K562 (cell line): ENCODE results near the gene PDE4D. TPM values are rescaled to one million over a fixed set of nuclear protein-coding genes. Genes with fewer than 3 reads are reported as not detected.

ENCODE experiments used
- ATAC-seq: fragments of 200-7000 bp; cut with Tn5 transposase; 3 replicates; pipeline ENCODE4 v1.9.1; 2020; ENCODE audit warnings: moderate library complexity
- BruUV-seq: library from RNA; stranded (reverse); fragments of 400-500 nt; replicated peaks from 2 replicates; lab custom pipeline; 2021; lab: Mats Ljungman, UMichigan
- CTCF ChIA-PET: fragments of 300-600 bp; formaldehyde crosslinking; extraction: SDS; loops from one replicate; lab custom pipeline; 2021; ENCODE audit warnings: low intra/inter-chr PET ratio; lab: Yijun Ruan, JAX
- POLR2A ChIA-PET: fragments of 300-600, 350-650 bp; sonication (Branson Sonifier 250); formaldehyde crosslinking; extraction: SDS; loops from one replicate; lab custom pipeline; 2021; ENCODE audit warnings: antibody characterized with exemption, inconsistent platforms; lab: Yijun Ruan, JAX
- DNase-seq, 4 experiments: peaks; one replicate each; pipeline versions ENCODE4 v3.0.0 to v3.0.0-alpha.2; 2011 to 2018; ENCODE audit warnings: low spot score in 3 of 4, mixed read lengths in 3 of 4; ENCODE audit errors: extremely low read depth in 1 of 4
- FAIRE-seq: peaks from 2 replicates; lab custom pipeline; 2011; peaks lifted over from hg19 to GRCh38; lab: Jason Lieb, UNC
- H2AFZ ChIP-seq: 2 replicates; pipeline ENCODE4 v1.6.0; 2011; ENCODE audit warnings: low read depth, low read length, control low read depth, inconsistent platforms
- H3K27ac ChIP-seq: fragments of 200-600 bp; 3 replicates; pipeline ENCODE4 v1.8.0; 2011; ENCODE audit warnings: low read depth, mild to moderate bottlenecking, control low read depth, inconsistent platforms, low read length, moderate library complexity, mixed read lengths; ENCODE audit errors: extremely low read depth
- H3K27me3 ChIP-seq, 2 experiments: fragments of 300-600 bp in 1 of 2; 2 replicates in 1 of 2; 3 replicates in 1 of 2; pipeline versions ENCODE4 v1.6.0 to v1.8.0; 2011; ENCODE audit warnings: inconsistent platforms in 2 of 2, low read length in 2 of 2, mild to moderate bottlenecking in 1 of 2, mixed read lengths in 1 of 2, moderate library complexity in 1 of 2; ENCODE audit not compliant: control insufficient read depth in 2 of 2, insufficient read depth in 2 of 2
- H3K36me3 ChIP-seq: fragments of 300-600 bp; 3 replicates; pipeline ENCODE4 v1.8.0; 2011; ENCODE audit warnings: mild to moderate bottlenecking, low read length, inconsistent platforms; ENCODE audit not compliant: control insufficient read depth, insufficient read depth
- H3K4me1 ChIP-seq, 2 experiments: fragments of 200-600 bp in 1 of 2; replicated peaks in 1 of 2; 2 replicates in 1 of 2; 3 replicates in 1 of 2; pipeline versions ENCODE4 v1.5.1 to v1.8.0; 2011; ENCODE audit warnings: inconsistent platforms in 2 of 2, low read length in 2 of 2, mild to moderate bottlenecking in 1 of 2, mixed read lengths in 1 of 2, moderate library complexity in 1 of 2; ENCODE audit not compliant: control insufficient read depth in 2 of 2, insufficient read depth in 2 of 2
- H3K4me2 ChIP-seq: 2 replicates; pipeline ENCODE4 v1.6.1; 2011; ENCODE audit warnings: low read length, control low read depth, inconsistent platforms, mixed read lengths; ENCODE audit not compliant: insufficient read depth
- H3K4me3 ChIP-seq: fragments of 200-600 bp; sonication (generic), shearing (Covaris generic); 2 replicates; pipeline ENCODE4 v1.5.1; 2016; ENCODE audit warnings: control low read depth, inconsistent platforms
- H3K79me2 ChIP-seq: fragments of 200-600 bp; 3 replicates; pipeline ENCODE4 v1.8.0; 2011; ENCODE audit warnings: low read length, inconsistent platforms; ENCODE audit not compliant: control insufficient read depth, insufficient read depth
- H3K9ac ChIP-seq, 2 experiments: 2 replicates each; pipeline versions ENCODE4 v1.6.0 to v1.6.1; 2011; ENCODE audit warnings: low read depth in 2 of 2, low read length in 2 of 2, control low read depth in 1 of 2, inconsistent platforms in 1 of 2, mild to moderate bottlenecking in 1 of 2, mixed read lengths in 1 of 2; ENCODE audit not compliant: insufficient read depth in 1 of 2
- H3K9me1 ChIP-seq: one replicate; pipeline ENCODE4 v1.6.0; 2011; ENCODE audit warnings: inconsistent platforms, mild to moderate bottlenecking, low read length, moderate library complexity; ENCODE audit not compliant: control insufficient read depth, insufficient read depth
- H3K9me3 ChIP-seq: replicated peaks from 2 replicates; pipeline ENCODE4 v1.5.1; 2011; ENCODE audit warnings: low read depth, low read length, inconsistent platforms; ENCODE audit not compliant: control insufficient read depth, insufficient read depth
- H4K20me1 ChIP-seq: replicated peaks from 2 replicates; pipeline ENCODE4 v1.6.1; 2011; ENCODE audit warnings: low read length, inconsistent platforms, mixed read lengths; ENCODE audit not compliant: control insufficient read depth, insufficient read depth
- ARID3B ChIP-seq: fragments of 250-450 bp; sonication (Bioruptor Pico); IDR thresholded peaks from 2 replicates; pipeline ENCODE4 v1.4.0; 2020; ENCODE audit warnings: borderline replicate concordance
- CBFA2T2 ChIP-seq: fragments of 450-650 bp; conservative IDR thresholded peaks from 2 replicates; pipeline ENCODE4 v1.6.1; 2017; ENCODE audit warnings: mild to moderate bottlenecking
- HMGN3 ChIP-seq: IDR thresholded peaks from 2 replicates; pipeline ENCODE4 v1.6.1; 2011; ENCODE audit warnings: borderline replicate concordance, low read depth, mild to moderate bottlenecking, mixed read lengths, low read length; ENCODE audit not compliant: insufficient read length; ENCODE audit errors: extremely low read depth
- KAT2B ChIP-seq: IDR thresholded peaks from one replicate; pipeline ENCODE4 v1.6.1; 2012; ENCODE audit warnings: low read depth, mild to moderate bottlenecking, control low read depth, inconsistent platforms, low read length, moderate library complexity
- KDM2B ChIP-seq: fragments of 250-450 bp; sonication (Bioruptor Pico); IDR thresholded peaks from 2 replicates; pipeline ENCODE4 v1.8.0; 2021; ENCODE audit warnings: mild to moderate bottlenecking, moderate library complexity
- LCOR ChIP-seq: sonication (generic); formaldehyde crosslinking; IDR thresholded peaks from 2 replicates; pipeline ENCODE4 v1.8.0; 2022; ENCODE audit warnings: mild to moderate bottlenecking, missing genetic modification reagents
- MECOM ChIP-seq: fragments of 250-450 bp; sonication (Bioruptor Pico); IDR thresholded peaks from 2 replicates; pipeline ENCODE4 v1.8.0; 2022; ENCODE audit warnings: inconsistent platforms
- MEF2D ChIP-seq: conservative IDR thresholded peaks from 2 replicates; pipeline ENCODE4 v1.6.1; 2016; ENCODE audit warnings: low read depth, missing genetic modification characterization, missing compliant biosample characterization
- MTA2 ChIP-seq: fragments of 450-650 bp; IDR thresholded peaks from 2 replicates; pipeline ENCODE4 v1.6.1; 2016; ENCODE audit warnings: low read depth
- PATZ1 ChIP-seq: fragments of 250-450 bp; sonication (Bioruptor Pico); IDR thresholded peaks from 2 replicates; pipeline ENCODE4 v1.5.0; 2020; ENCODE audit warnings: mild to moderate bottlenecking, borderline replicate concordance
- PTBP1 ChIP-seq: fragments of 200-400 bp; formaldehyde crosslinking; IDR thresholded peaks from 2 replicates; pipeline ENCODE4 v1.6.1; 2017; ENCODE audit warnings: low read depth, low read length
- RFX7 ChIP-seq: fragments of 250-450 bp; sonication (Bioruptor Pico); IDR thresholded peaks from 2 replicates; pipeline ENCODE4 v1.5.1; 2021; ENCODE audit warnings: mild to moderate bottlenecking
- TARDBP ChIP-seq: fragments of 450-650 bp; IDR thresholded peaks from 2 replicates; pipeline ENCODE4 v1.6.1; 2016
- ZBTB34 ChIP-seq: fragments of 250-450 bp; sonication (Bioruptor Pico); IDR thresholded peaks from 2 replicates; pipeline ENCODE4 v1.8.0; 2021; ENCODE audit warnings: mild to moderate bottlenecking, moderate library complexity
- ZNF232 ChIP-seq: sonication (generic); formaldehyde crosslinking; IDR thresholded peaks from 2 replicates; pipeline ENCODE4 v1.8.0; 2022; ENCODE audit warnings: mild to moderate bottlenecking, missing genetic modification reagents
- ZNF551 ChIP-seq: fragments of 250-450 bp; sonication (Bioruptor Pico); IDR thresholded peaks from 2 replicates; pipeline ENCODE4 v1.5.0; 2021; ENCODE audit warnings: mild to moderate bottlenecking, moderate library complexity
- ZNF780A ChIP-seq: fragments of 250-450 bp; sonication (Bioruptor Pico); IDR thresholded peaks from 2 replicates; pipeline ENCODE4 v1.5.0; 2021; ENCODE audit warnings: mild to moderate bottlenecking
- WGBS: fragments of 100-300 bp; shearing (Covaris generic); methylation state at CpG from one replicate; pipeline ENCODE4 v1.1.6; 2016; ENCODE audit warnings: low coverage, mixed read lengths; ENCODE audit not compliant: insufficient coverage; ENCODE audit errors: missing lambda C conversion rate; 5-methylcytosine and 5-hydroxymethylcytosine counted together
- in situ Hi-C: fragments of 300-500 bp; cut with MboI; formaldehyde crosslinking; loops from 4 replicates; pipeline ENCODE4 v1.15.0; 2018; ENCODE audit warnings: inconsistent platforms, mixed read lengths
- intact Hi-C: fragments of 100-400 bp; cut with micrococcal nuclease; formaldehyde crosslinking; loops from 2 replicates; pipeline ENCODE4 v1.14.2; 2022
- polyA plus RNA-seq, 8 experiments: library from polyadenylated mRNA; depleted of rRNA in 4 of 8; stranded (reverse) in 5 of 8; unstranded in 3 of 8; fragments of >200 nt; fragmentation: Nextera tagmentation in 2 of 8; fragmentation: Illumina TruSeq in 1 of 8; extraction: Ambion mirVana in 2 of 8; extraction: Trizol in 1 of 8; gene quantifications; 2 replicates each; pipeline versions ENCODE4 v1.2.1 to v1.2.3, GENCODE V29; 2011 to 2014; ENCODE audit warnings: inconsistent platforms in 1 of 8, missing spikeins in 1 of 8
- total RNA-seq, 7 experiments: library from RNA; depleted of rRNA in 6 of 7; stranded (reverse); fragments of >200 nt in 6 of 7; fragmentation: Illumina TruSeq in 2 of 7; extraction: Trizol in 2 of 7; gene quantifications; 2 replicates each; pipeline versions ENCODE4 v1.2.1 to v1.2.3, GENCODE V29; 2011 to 2021; ENCODE audit warnings: low replicate concordance in 1 of 7

The PDE4D gene
- total and polyA plus RNA-seq, 9 of the 15 experiments (the other 6 are each of a cell fraction or from before 2014, with no cell fraction given): 0.04 to 0.46 (median 0.13) TPM

- TF ChIP-seq ZBTB34 (CRISPR knock-in tag) (no peak), MTA2 (no peak), LCOR (CRISPR knock-in tag) (no peak), PATZ1 (CRISPR knock-in tag) (no peak)
These were observed 375.5 kb downstream of the PDE4D start (continued) for GRCh38 chr5:59517926-59518585.

- Histone ChIP-seq H2AFZ (no peak overlapping the region), H3K79me2 (no peaks in the 10 kb centered on the region), H3K9me3 (no peaks in the 10 kb centered on the region), H3K9me1 (no peaks in the 10 kb centered on the region), H4K20me1 (no peaks in the 10 kb centered on the region), H3K4me1 (no peaks in the 10 kb centered on the region), H3K36me3 (no peaks in the 10 kb centered on the region), H3K27ac (no peak overlapping the region), H3K27me3 (no peaks in the 10 kb centered on the region), H3K4me3 (no peak overlapping the region), H3K4me2 (no peak overlapping the region), H3K9ac (no peak overlapping the region)
- TF ChIP-seq KAT2B: no peak
- TF ChIP-seq ZNF551 (CRISPR knock-in tag): no peak
- no peak for TF ChIP-seq ZNF232 (CRISPR knock-in tag)
- TF ChIP-seq TARDBP: no peak
- TF ChIP-seq RFX7 (CRISPR knock-in tag): no peak
- TF ChIP-seq MEF2D: no peak
- no peak for TF ChIP-seq PTBP1
- no peak for TF ChIP-seq ARID3B
- no peak for TF ChIP-seq CBFA2T2
- TF ChIP-seq HMGN3: no peak
- no peak for TF ChIP-seq ZNF780A (CRISPR knock-in tag)
- no peak for TF ChIP-seq KDM2B (CRISPR knock-in tag)
- TF ChIP-seq MECOM (CRISPR knock-in tag): no peak
- no TSS peak for BruUV-seq
- ChIA-PET POLR2A (no interaction called here), CTCF (no interaction called here)
- in situ Hi-C loops (no loop called here), intact Hi-C loops (no loop called here)
- no peak for ATAC-seq
- no peak for FAIRE-seq
- no peak for DNase-seq
- WGBS: 0% methylated on average over 2 of the region's 3 CpGs
These were observed 377.4 kb downstream of the PDE4D start for GRCh38 chr5:59516161-59516560.
